PC-3 (cell line): ENCODE results near the gene NR1H2. TPM values are rescaled to one million over a fixed set of nuclear protein-coding genes. Genes with fewer than 3 reads are reported as not detected.

Experiments
- ATAC-seq: fragments of 200-7000 bp; cut with Tn5 transposase; 2 replicates; pipeline ENCODE4 v1.9.1; 2020; ENCODE audit warnings: mild to moderate bottlenecking, moderate library complexity
- BruUV-seq: library from RNA; stranded (reverse); fragments of 400-500 nt; replicated peaks from 2 replicates; lab custom pipeline; 2021; lab: Mats Ljungman, UMichigan
- CTCF ChIA-PET: fragments of 300-600 bp; sonication (Branson Sonifier 250); formaldehyde crosslinking; loops from one replicate; lab custom pipeline; 2022; ENCODE audit warnings: antibody characterized with exemption; lab: Charles Lee
- POLR2A ChIA-PET: fragments of 300-600 bp; sonication (Branson Sonifier 250); formaldehyde crosslinking; loops from one replicate; lab custom pipeline; 2022; ENCODE audit warnings: antibody characterized with exemption; ENCODE audit not compliant: unreplicated experiment; lab: Charles Lee
- DNase-seq: peaks from one replicate; pipeline ENCODE4 v3.0.0-alpha.2; 2015
- H2AFZ ChIP-seq: fragments of 300-600 bp; sonication (generic); 2 replicates; pipeline ENCODE4 v1.6.0; 2016; ENCODE audit warnings: antibody characterized with exemption, low read length
- H3F3A ChIP-seq: fragments of 300-600 bp; sonication (generic); one replicate; pipeline ENCODE4 v1.6.0; 2017; ENCODE audit warnings: antibody characterized with exemption, low read length, control low read depth, mild to moderate bottlenecking; ENCODE audit not compliant: unreplicated experiment
- H3K27ac ChIP-seq: fragments of 300-600 bp; sonication (generic); 2 replicates; pipeline ENCODE4 v1.5.1; 2016; ENCODE audit warnings: mild to moderate bottlenecking, low read length
- H3K27me3 ChIP-seq: fragments of 300-600 bp; sonication (generic); 2 replicates; pipeline ENCODE4 v1.6.1; 2016; ENCODE audit warnings: low read length, mixed read lengths
- H3K36me3 ChIP-seq: fragments of 300-600 bp; sonication (generic); 2 replicates; pipeline ENCODE4 v1.6.1; 2016; ENCODE audit warnings: low read depth, mixed run types, low read length, mixed read lengths
- H3K4me1 ChIP-seq: fragments of 300-600 bp; sonication (generic); 2 replicates; pipeline ENCODE4 v1.5.1; 2016; ENCODE audit warnings: low read length; ENCODE audit not compliant: insufficient read depth
- H3K4me2 ChIP-seq: fragments of 300-600 bp; sonication (generic); 2 replicates; pipeline ENCODE4 v1.6.0; 2016; ENCODE audit warnings: low read length
- H3K4me3 ChIP-seq: fragments of 300-600 bp; sonication (generic); 2 replicates; pipeline ENCODE4 v1.5.1; 2016; ENCODE audit warnings: mild to moderate bottlenecking, low read length, mixed read lengths
- H3K79me2 ChIP-seq: fragments of 300-600 bp; sonication (generic); 2 replicates; pipeline ENCODE4 v1.6.1; 2017; ENCODE audit warnings: low read length, mixed read lengths
- H3K9ac ChIP-seq: fragments of 300-600 bp; sonication (generic); 2 replicates; pipeline ENCODE4 v1.6.0; 2016; ENCODE audit warnings: mild to moderate bottlenecking, low read length
- H3K9me2 ChIP-seq: fragments of 300-600 bp; sonication (generic); replicated peaks from 2 replicates; pipeline ENCODE4 v1.6.1; 2016; ENCODE audit warnings: mixed run types, low read length, mixed read lengths
- H3K9me3 ChIP-seq: fragments of 300-600 bp; sonication (generic); 2 replicates; pipeline ENCODE4 v1.6.1; 2016; ENCODE audit warnings: low read length, mixed read lengths
- H4K20me1 ChIP-seq: fragments of 300-600 bp; sonication (generic); 2 replicates; pipeline ENCODE4 v1.6.1; 2016; ENCODE audit warnings: low read length, mixed read lengths
- EZH2 ChIP-seq: fragments of 300-600 bp; sonication (generic); IDR thresholded peaks from one replicate; pipeline ENCODE4 v1.6.1; 2017; ENCODE audit warnings: antibody characterized with exemption, mild to moderate bottlenecking, low read length; ENCODE audit not compliant: unreplicated experiment
- EZH2phosphoT487 ChIP-seq: fragments of 300-600 bp; sonication (generic); IDR thresholded peaks from 2 replicates; pipeline ENCODE4 v1.6.1; 2018; ENCODE audit warnings: mild to moderate bottlenecking, antibody characterized with exemption, low read length, borderline replicate concordance
- intact Hi-C: fragments of 100-400 bp; cut with micrococcal nuclease; formaldehyde crosslinking; loops from 2 replicates; pipeline ENCODE4 v1.9.0; 2023
- total RNA-seq: library from RNA; depleted of rRNA; stranded (reverse); fragments of >200 nt; gene quantifications from 2 replicates; pipeline ENCODE4 v1.2.3, GENCODE V29; 2014
- TF ChIP-seq, protein P1 (sequence below): fragments of 300-600 bp; sonication (generic); conservative IDR thresholded peaks from 2 replicates; pipeline ENCODE4 v1.5.1; 2017; ENCODE audit warnings: antibody characterized with exemption, low read depth, mild to moderate bottlenecking, low read length

The NR1H2 gene
- total RNA-seq, 1 experiment from 2014 or later, result 130 TPM

GRCh38 chr19:50362656-50363424 is 13.4 kb upstream of the NR1H2 start:
- Histone ChIP-seq H3K27me3 (no peaks in the 10 kb centered on the region), H3K9me2 (no peaks in the 10 kb centered on the region), H3K79me2 (no peaks in the 10 kb centered on the region), H3K4me2 (no peak overlapping the region), H3F3A (no peaks in the 10 kb centered on the region), H3K9ac (no peak overlapping the region), H3K4me3 (no peak overlapping the region), H3K4me1 (no peaks in the 10 kb centered on the region), H3K36me3 (no peaks in the 10 kb centered on the region), H2AFZ (no peak overlapping the region), H4K20me1 (no peaks in the 10 kb centered on the region), H3K27ac (no peak overlapping the region), H3K9me3 (no peaks in the 10 kb centered on the region)
- intact Hi-C loops, result no loop called here
- ChIA-PET CTCF (no interaction called here), POLR2A (no interaction called here)
- BruUV-seq, result no TSS peak
- TF ChIP-seq EZH2, result no peak
- no peak for TF ChIP-seq EZH2phosphoT487
- TF ChIP-seq, protein P1, sequence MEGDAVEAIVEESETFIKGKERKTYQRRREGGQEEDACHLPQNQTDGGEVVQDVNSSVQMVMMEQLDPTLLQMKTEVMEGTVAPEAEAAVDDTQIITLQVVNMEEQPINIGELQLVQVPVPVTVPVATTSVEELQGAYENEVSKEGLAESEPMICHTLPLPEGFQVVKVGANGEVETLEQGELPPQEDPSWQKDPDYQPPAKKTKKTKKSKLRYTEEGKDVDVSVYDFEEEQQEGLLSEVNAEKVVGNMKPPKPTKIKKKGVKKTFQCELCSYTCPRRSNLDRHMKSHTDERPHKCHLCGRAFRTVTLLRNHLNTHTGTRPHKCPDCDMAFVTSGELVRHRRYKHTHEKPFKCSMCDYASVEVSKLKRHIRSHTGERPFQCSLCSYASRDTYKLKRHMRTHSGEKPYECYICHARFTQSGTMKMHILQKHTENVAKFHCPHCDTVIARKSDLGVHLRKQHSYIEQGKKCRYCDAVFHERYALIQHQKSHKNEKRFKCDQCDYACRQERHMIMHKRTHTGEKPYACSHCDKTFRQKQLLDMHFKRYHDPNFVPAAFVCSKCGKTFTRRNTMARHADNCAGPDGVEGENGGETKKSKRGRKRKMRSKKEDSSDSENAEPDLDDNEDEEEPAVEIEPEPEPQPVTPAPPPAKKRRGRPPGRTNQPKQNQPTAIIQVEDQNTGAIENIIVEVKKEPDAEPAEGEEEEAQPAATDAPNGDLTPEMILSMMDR, result no peak
- no peak for ATAC-seq
- no peak for DNase-seq

DNA sequence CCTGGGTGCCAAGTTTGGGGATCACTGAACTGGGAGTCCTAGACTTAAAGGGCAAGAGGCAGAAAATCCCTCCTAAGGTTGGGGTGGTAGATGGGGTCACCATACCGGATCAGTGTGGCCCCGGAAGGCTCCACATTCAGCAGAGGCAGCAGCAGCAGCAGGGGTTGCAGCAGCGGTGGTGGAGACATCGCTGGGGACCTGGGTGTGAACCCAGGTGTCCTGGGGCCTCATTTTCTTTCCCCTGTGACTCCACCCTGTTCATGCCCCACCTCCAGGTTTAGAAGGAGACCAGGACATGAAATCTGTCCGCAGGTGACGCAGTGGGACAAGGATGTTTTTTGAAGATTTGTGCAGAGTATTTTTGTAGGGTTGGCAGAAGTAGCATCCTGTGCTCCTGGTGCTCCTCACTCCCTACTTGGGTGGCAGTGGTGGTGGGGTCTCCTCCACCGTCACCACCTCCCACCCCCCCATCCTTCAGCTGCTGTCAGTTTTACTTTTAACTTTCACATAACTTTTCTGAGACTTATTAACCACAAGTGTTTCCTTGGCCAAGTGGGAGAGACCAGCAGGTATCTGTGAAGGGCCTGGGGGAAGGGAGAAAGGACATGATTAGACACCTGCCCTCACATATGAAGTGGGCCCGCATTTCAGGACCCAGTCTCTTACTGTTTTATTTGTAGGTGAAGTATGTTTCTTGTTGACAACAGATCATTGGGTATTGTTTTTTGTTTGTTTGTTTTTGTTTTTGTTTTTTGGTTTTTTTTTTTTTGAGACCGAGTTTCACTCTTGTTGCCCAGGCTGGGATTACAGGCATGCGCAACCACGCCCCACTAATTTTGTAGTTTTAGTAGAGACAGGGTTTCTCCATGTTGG is 10.6 kb upstream of the NR1H2 start, which contains the start of gene NAPSA:
Gene NAPSA (minus strand): TSS at position 206 of the 873 bp plus-strand sequence. CDS start 18 bp downstream, at position 188.
- CTCF ChIA-PET, result no interaction called here

More for the DNA sequence above, 10.6 kb upstream of the NR1H2 start, which contains the start of gene NAPSA:
- Histone ChIP-seq H3K27me3 (no peaks in the 10 kb centered on the region), H3K9me2 (no peaks in the 10 kb centered on the region), H3K9me3 (no peaks in the 10 kb centered on the region), H3F3A (no peaks in the 10 kb centered on the region), H3K79me2 (no peaks in the 10 kb centered on the region), H3K4me2 (no peak within 1 kb of the TSS), H3K4me3 (no peak within 1 kb of the TSS), H3K9ac (no peak within 1 kb of the TSS), H2AFZ (no peak within 1 kb of the TSS), H3K27ac (no peak within 1 kb of the TSS), H4K20me1 (no peaks in the 10 kb centered on the region), H3K4me1 (peaks cover 4% of the 10 kb centered on the region; the same call in 1 of the 2 replicates), H3K36me3 (no peaks in the 10 kb centered on the region)
- TF ChIP-seq EZH2 (no peak), EZH2phosphoT487 (no peak)
- TF ChIP-seq, protein P1, result no peak
- intact Hi-C loops, result no loop called here
- POLR2A ChIA-PET, result no interaction called here
- no TSS peak for BruUV-seq
- DNase-seq (no peak), ATAC-seq (no peak)
